ENCODE measurements around the gene PTH2R. TPM values are rescaled to one million over a fixed set of nuclear protein-coding genes. Genes with fewer than 3 reads are reported as not detected.
"Not testable (repeated sequence)": the region's sequence is repeated elsewhere in the genome, so short reads cannot be mapped to it uniquely, and the experiment has no call there.

PTH2R gene
- total RNA-seq, 1 donor from 2014 or later: not detected

GRCh38 chr2:208375491-208376068, 31.0 kb upstream of the PTH2R start:
- no peaks in the 10 kb centered on the region for H3K27me3 ChIP-seq
- no peak overlapping the region for H3K4me3 ChIP-seq
- H3K36me3 ChIP-seq: no peaks in the 10 kb centered on the region
- no peak for TF ChIP-seq POLR2A (IDR thresholded peaks at IDR 0.05)
- no peak for TF ChIP-seq POLR2AphosphoS5 (IDR thresholded peaks at IDR 0.05; ENCODE audit: insufficient read depth in 1 of 2, low read depth in 1 of 2)
- H3K27ac ChIP-seq: no peak overlapping the region
- H3K9me3 ChIP-seq: no peaks in the 10 kb centered on the region
- no peaks in the 10 kb centered on the region for H3K4me1 ChIP-seq
- no peak for DNase-seq (ENCODE audit: extremely low spot score in 2 of 2)
- intact Hi-C loops (cut with DNase I): no loop called here

GRCh38 chr2:208377344-208377860, 29.2 kb upstream of the PTH2R start:
- DNase-seq (ENCODE audit: extremely low spot score in 2 of 2); H3K4me3 ChIP-seq; H3K27me3 ChIP-seq; H3K9me3 ChIP-seq; intact Hi-C loops (cut with DNase I); H3K27ac ChIP-seq; H3K36me3 ChIP-seq; H3K4me1 ChIP-seq: not testable (repeated sequence)

- no peaks in the 10 kb centered on the region for H3K27me3 ChIP-seq
- DNase-seq (ENCODE audit: extremely low spot score in 2 of 2): no peak
- TF ChIP-seq POLR2A (IDR thresholded peaks at IDR 0.05) (no peak), CTCF (IDR thresholded peaks at IDR 0.05) (no peak), POLR2AphosphoS5 (IDR thresholded peaks at IDR 0.05; ENCODE audit: insufficient read depth in 1 of 2, low read depth in 1 of 2) (no peak)
- H3K36me3 ChIP-seq: no peaks in the 10 kb centered on the region
- H3K4me1 ChIP-seq: no peaks in the 10 kb centered on the region
- intact Hi-C loops (cut with DNase I): no loop called here
- no peak overlapping the region for H3K4me3 ChIP-seq
- H3K9me3 ChIP-seq: no peaks in the 10 kb centered on the region
- no peak overlapping the region for H3K27ac ChIP-seq
Measured at GRCh38 chr2:208379192-208379591, 27.4 kb upstream of the PTH2R start.

GRCh38 chr2:208384637-208385036, 22.0 kb upstream of the PTH2R start:
- no peaks in the 10 kb centered on the region for H3K4me1 ChIP-seq
- no peak overlapping the region for H3K4me3 ChIP-seq
- no peaks in the 10 kb centered on the region for H3K9me3 ChIP-seq
- no peak for DNase-seq (ENCODE audit: extremely low spot score in 2 of 2)
- no peaks in the 10 kb centered on the region for H3K36me3 ChIP-seq
- TF ChIP-seq POLR2AphosphoS5 (IDR thresholded peaks at IDR 0.05; ENCODE audit: insufficient read depth in 1 of 2, low read depth in 1 of 2) (no peak), POLR2A (IDR thresholded peaks at IDR 0.05) (no peak), CTCF (IDR thresholded peaks at IDR 0.05) (no peak)
- intact Hi-C loops (cut with DNase I): no loop called here
- no peaks in the 10 kb centered on the region for H3K27me3 ChIP-seq
- no peak overlapping the region for H3K27ac ChIP-seq

GRCh38 chr2:208386541-208386940, 20.1 kb upstream of the PTH2R start:
- H3K27me3 ChIP-seq: no peaks in the 10 kb centered on the region
- TF ChIP-seq CTCF (IDR thresholded peaks at IDR 0.05) (no peak), POLR2A (IDR thresholded peaks at IDR 0.05) (no peak), POLR2AphosphoS5 (IDR thresholded peaks at IDR 0.05; ENCODE audit: insufficient read depth in 1 of 2, low read depth in 1 of 2) (no peak)
- no peaks in the 10 kb centered on the region for H3K9me3 ChIP-seq
- DNase-seq (ENCODE audit: extremely low spot score in 2 of 2): no peak
- intact Hi-C loops (cut with DNase I): no loop called here
- no peaks in the 10 kb centered on the region for H3K4me1 ChIP-seq
- H3K36me3 ChIP-seq: no peaks in the 10 kb centered on the region
- no peak overlapping the region for H3K27ac ChIP-seq
- H3K4me3 ChIP-seq: no peak overlapping the region

DNA sequence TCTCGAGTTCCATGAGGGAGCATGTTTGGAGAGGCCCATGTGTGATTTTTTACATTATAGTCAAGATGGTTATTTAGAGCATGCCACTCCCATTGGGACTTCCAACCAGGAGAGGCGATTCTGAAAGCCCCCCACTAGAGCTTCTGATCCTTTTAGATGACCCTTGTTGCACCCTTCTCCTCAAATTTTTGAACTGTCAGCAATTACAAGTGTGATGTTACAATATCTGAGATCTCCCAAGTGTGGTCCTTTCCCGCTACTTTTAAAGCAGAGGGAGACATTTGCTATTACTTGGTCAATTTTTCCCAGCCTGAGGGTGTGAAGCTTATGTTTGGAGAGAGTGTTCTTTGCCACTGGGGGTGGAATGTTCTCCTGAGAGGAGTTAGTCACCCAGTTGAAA, 16.7 kb upstream of the PTH2R start:
- intact Hi-C loops (cut with DNase I): no loop called here
- no peak overlapping the region for H3K27ac ChIP-seq
- H3K36me3 ChIP-seq: no peaks in the 10 kb centered on the region
- no peak for DNase-seq (ENCODE audit: extremely low spot score in 2 of 2)
- TF ChIP-seq POLR2A (IDR thresholded peaks at IDR 0.05) (no peak), CTCF (IDR thresholded peaks at IDR 0.05) (no peak), POLR2AphosphoS5 (IDR thresholded peaks at IDR 0.05; ENCODE audit: insufficient read depth in 1 of 2, low read depth in 1 of 2) (no peak)
- peaks cover 7% of the 10 kb centered on the region for H3K9me3 ChIP-seq
- H3K27me3 ChIP-seq: no peaks in the 10 kb centered on the region
- H3K4me3 ChIP-seq: no peak overlapping the region
- no peaks in the 10 kb centered on the region for H3K4me1 ChIP-seq
